ENCODE data around the gene SRCAP. TPM values are rescaled to one million over a fixed set of nuclear protein-coding genes. Genes with fewer than 3 reads are reported as not detected.

Gene SRCAP
- total RNA-seq, 1 donor from 2014 or later: 18.1 TPM

- peak; percentile 100 for DNase-seq (ENCODE audit: low read depth)
- H3K27me3 ChIP-seq (ENCODE audit: control insufficient read depth, insufficient read depth, low read length): no peaks in the 10 kb centered on the region
- TF ChIP-seq CTCF (IDR thresholded peaks at IDR 0.05; ENCODE audit: insufficient read depth, low read length, poor library complexity, severe bottlenecking): peak; percentile 59
- no peaks in the 10 kb centered on the region for H3K36me3 ChIP-seq (ENCODE audit: control insufficient read depth, insufficient read depth, low read length)
- peak within 1 kb of the TSS; percentile 82 for H3K4me3 ChIP-seq (ENCODE audit: low read depth, low read length)
Measured at GRCh38 chr16:30657866-30658730, 40.9 kb upstream of the SRCAP start, which contains the start of gene FBRS. Gene FBRS (plus strand): TSS chr16:30658431. CDS start chr16:30659519, 1,088 bp downstream.

- no peak for TF ChIP-seq CTCF (IDR thresholded peaks at IDR 0.05; ENCODE audit: insufficient read depth, low read length, poor library complexity, severe bottlenecking)
- Histone ChIP-seq H3K4me3 (ENCODE audit: low read depth, low read length) (peak overlapping the region; percentile 82), H3K27me3 (ENCODE audit: control insufficient read depth, insufficient read depth, low read length) (no peaks in the 10 kb centered on the region), H3K36me3 (ENCODE audit: control insufficient read depth, insufficient read depth, low read length) (no peaks in the 10 kb centered on the region)
- DNase-seq (ENCODE audit: low read depth): peak; percentile 77
Measured at GRCh38 chr16:30658731-30659506, 40.1 kb upstream of the SRCAP start.

GRCh38 chr16:30659507-30660423 lies 39.2 kb upstream of the SRCAP start:
- DNase-seq (ENCODE audit: low read depth): no peak
- peak overlapping the region; percentile 82 for H3K4me3 ChIP-seq (ENCODE audit: low read depth, low read length)
- H3K36me3 ChIP-seq (ENCODE audit: control insufficient read depth, insufficient read depth, low read length): no peaks in the 10 kb centered on the region
- TF ChIP-seq CTCF (IDR thresholded peaks at IDR 0.05; ENCODE audit: insufficient read depth, low read length, poor library complexity, severe bottlenecking): no peak
- H3K27me3 ChIP-seq (ENCODE audit: control insufficient read depth, insufficient read depth, low read length): no peaks in the 10 kb centered on the region

GRCh38 chr16:30660424-30661261 lies 38.3 kb upstream of the SRCAP start:
- DNase-seq (ENCODE audit: low read depth): no peak
- H3K27me3 ChIP-seq (ENCODE audit: control insufficient read depth, insufficient read depth, low read length): no peaks in the 10 kb centered on the region
- TF ChIP-seq CTCF (IDR thresholded peaks at IDR 0.05; ENCODE audit: insufficient read depth, low read length, poor library complexity, severe bottlenecking): no peak
- H3K36me3 ChIP-seq (ENCODE audit: control insufficient read depth, insufficient read depth, low read length): peaks cover 3% of the 10 kb centered on the region
- peak overlapping the region; percentile 82 for H3K4me3 ChIP-seq (ENCODE audit: low read depth, low read length)

- H3K4me3 ChIP-seq (ENCODE audit: low read depth, low read length): no peak overlapping the region
- no peak for TF ChIP-seq CTCF (IDR thresholded peaks at IDR 0.05; ENCODE audit: insufficient read depth, low read length, poor library complexity, severe bottlenecking)
- no peaks in the 10 kb centered on the region for H3K27me3 ChIP-seq (ENCODE audit: control insufficient read depth, insufficient read depth, low read length)
- no peak for DNase-seq (ENCODE audit: low read depth)
- H3K36me3 ChIP-seq (ENCODE audit: control insufficient read depth, insufficient read depth, low read length): peaks cover 3% of the 10 kb centered on the region
Measured at GRCh38 chr16:30662449-30662848, 36.5 kb upstream of the SRCAP start.
